AG09319 (cell line): ENCODE results near the gene HDAC7.

Experiments used
- DNase-seq: peaks from one replicate; pipeline ENCODE4 v3.0.0-alpha.2; 2010; ENCODE audit warnings: low read depth; ENCODE audit errors: extremely low read depth
- TF ChIP-seq, protein P1 (sequence below): IDR thresholded peaks from 2 replicates; pipeline ENCODE4 v1.5.1; 2011; ENCODE audit warnings: low read depth, mild to moderate bottlenecking, inconsistent platforms, low read length, moderate library complexity

Gene HDAC7

DNA sequence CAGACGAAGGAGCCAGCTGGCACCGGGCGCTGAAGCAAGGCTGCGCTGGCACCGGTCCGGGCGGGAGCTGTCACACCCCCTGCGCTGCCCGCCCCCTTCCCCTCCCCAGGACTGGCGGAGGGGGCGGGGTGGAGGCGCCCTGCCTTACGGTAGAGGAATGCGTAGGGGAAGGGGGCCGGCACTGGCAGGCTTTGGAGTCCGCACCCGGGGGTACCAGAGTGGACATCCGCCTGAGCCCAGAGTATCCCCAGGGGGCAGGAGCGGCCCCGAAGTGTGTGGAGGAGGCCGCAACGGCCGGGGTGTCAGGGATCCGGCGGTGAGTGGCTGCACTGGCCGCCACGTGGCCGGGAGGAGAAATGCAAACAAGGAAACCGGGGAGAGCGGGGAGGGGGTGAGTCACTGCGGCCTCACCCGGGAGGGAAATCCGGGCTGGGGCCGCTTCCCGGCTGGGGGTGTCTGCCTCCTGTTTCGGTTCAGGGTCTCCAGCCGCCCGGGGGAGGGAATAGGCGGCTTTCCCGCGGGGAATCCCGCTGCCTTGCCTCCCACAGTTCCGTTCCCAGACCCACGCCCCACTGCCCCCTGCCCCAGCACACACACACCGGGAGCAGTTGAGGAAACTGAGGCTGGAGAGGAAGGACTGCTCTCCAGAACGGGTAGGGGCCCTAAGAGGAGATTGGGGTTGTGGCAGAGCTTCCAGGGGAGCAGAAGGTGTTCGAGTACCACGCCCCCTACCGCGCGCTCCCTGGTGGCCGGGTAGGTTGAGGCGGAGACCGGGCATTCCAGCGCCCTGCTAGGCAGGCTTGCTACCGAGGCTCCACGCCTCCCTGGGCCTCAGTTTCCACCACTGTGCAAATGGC lies 60.6 kb downstream of the HDAC7 start, which contains the start of gene RAPGEF3:
RAPGEF3 (minus strand) TSS at position 47 of the 857 bp plus-strand sequence. CDS start 324 bp downstream, outside the sequence.
- DNase-seq: no peak
- TF ChIP-seq, protein P1, sequence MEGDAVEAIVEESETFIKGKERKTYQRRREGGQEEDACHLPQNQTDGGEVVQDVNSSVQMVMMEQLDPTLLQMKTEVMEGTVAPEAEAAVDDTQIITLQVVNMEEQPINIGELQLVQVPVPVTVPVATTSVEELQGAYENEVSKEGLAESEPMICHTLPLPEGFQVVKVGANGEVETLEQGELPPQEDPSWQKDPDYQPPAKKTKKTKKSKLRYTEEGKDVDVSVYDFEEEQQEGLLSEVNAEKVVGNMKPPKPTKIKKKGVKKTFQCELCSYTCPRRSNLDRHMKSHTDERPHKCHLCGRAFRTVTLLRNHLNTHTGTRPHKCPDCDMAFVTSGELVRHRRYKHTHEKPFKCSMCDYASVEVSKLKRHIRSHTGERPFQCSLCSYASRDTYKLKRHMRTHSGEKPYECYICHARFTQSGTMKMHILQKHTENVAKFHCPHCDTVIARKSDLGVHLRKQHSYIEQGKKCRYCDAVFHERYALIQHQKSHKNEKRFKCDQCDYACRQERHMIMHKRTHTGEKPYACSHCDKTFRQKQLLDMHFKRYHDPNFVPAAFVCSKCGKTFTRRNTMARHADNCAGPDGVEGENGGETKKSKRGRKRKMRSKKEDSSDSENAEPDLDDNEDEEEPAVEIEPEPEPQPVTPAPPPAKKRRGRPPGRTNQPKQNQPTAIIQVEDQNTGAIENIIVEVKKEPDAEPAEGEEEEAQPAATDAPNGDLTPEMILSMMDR: peak; percentile 48

DNA sequence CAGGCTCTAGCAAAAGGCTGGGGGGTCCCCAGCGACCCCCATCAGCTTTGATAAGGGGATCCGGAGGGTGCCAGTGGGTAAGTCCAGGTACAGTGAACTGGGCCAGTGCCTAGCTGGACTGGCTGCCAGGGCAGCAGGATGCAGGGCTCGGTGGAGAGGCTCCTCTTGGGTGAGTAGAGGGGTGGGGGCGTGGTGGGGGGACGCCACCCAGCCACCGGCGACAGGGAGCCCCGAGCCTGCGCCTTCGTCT lies 61.2 kb downstream of the HDAC7 start:
- DNase-seq: no peak
- TF ChIP-seq, protein P1: no peak

DNA sequence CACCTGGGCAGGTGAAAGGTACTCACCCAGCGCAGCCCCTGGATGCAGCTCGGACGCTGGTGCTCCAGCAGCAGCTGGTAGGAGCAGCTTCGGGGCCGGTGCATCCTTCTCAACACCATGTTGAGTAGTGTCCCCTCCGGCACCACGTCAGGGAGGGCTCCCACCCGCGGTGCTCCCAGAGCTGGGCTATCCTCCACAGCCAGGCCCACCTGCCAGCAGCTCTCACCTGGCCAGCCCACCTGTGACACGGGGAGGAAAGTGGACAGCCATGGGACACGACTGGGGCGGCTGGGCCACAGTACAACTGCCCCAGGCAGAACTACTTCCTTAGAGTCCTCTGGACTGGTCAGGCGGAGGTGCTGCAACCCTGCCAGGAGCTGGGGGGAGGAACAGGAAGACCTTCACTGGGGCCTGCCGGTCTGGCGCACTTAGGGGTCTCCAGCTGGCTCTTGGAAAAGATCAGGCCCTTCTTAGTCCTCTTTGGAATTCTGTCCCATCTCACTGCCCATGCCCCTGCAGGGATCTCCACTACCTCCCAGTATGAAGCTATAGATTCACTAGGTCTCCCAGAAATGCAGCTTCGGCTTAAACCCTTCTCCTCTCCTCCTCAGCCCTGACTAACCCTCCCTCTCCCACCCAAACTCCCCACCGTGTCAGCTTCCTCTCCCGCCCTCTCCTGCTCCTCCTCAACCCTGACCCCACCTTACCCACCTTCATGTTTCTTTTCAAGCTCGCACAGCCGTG lies 61.7 kb downstream of the HDAC7 start:
- DNase-seq: no peak
- TF ChIP-seq, protein P1: no peak

DNA sequence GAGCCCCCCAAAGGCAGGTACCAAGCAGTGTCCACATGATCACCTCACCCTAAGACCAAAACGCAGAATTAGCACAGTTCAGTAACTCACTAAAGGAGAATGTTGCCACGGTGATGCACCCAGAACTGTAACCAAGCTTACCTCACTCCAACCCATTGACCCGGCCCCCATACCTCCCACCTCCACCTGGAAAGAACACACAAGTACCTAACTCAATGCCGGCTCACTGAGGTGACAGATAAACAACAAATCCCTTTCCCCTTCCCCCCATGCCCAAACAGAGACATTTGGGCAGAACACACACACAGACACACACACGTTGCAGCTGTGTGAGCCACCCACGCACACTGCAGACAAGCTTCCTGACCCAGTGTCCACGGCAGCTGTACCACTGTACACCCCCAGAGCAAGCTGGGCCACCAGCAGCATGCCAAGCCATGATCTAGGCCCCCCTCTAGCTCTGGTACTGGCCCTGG lies 62.3 kb downstream of the HDAC7 start:
- TF ChIP-seq, protein P1: no peak
- no peak for DNase-seq

DNA sequence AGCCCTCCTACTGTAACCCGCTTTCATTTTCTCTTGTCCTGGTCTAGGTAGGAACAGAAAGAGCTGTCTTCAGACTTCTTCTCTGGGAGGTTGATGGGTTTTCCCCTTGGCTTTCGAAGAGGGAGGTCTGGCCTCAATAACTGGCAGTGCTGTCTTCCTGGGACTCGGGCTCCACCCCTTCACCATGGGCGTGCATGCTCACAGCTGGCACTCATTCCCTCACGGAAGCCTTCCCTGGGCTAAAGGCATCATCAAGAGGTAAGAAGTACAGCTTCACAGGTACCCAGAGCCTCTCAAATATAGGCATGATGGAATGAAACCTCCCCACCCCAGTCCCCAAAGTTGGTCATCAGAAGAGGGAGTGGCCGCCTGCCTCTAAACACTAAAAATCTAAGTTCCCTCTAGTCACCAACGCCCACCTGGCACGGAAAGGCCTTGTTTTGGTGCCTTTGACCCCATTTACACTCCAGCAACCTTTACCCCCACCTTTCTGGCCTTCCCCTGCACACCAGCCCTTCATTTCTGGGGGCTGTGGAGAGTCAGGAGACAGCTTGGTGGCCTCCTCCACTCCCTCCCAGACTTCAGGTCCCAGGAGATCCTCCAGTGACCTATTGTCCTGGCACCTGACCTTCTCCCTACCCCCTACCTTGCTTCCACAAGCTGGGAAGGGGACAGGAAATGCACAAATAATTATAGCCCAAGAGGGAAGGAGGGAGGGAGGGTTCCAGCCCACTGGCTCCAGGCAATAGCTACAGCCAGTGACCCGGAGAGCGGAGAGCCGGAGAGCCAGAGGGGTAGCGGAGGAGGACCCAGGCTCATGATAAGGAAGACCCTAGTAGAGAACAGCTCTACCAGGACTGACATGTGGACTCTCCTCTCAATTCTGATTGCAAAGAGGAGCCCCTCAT lies 63.8 kb downstream of the HDAC7 start:
- TF ChIP-seq, protein P1: no peak
- DNase-seq: no peak

DNA sequence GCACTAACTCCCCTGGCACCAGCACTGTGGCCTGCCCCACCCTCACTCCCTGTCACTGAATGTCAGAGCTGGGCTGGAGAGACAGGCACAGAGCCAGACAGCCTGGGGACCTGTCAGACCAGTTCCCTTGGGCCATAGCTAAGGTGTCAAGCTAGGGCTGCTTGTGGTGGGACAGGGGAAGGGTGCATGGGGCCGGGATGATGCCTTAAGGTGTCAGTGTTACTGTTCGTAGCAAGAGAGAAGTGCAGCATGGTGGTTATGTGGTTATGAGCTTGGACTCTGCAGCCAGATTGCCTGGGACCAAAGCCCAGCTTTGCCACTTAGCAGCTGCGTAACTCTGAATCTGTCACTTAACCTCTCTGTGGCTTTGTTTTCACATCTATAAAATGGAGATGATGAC lies 64.8 kb downstream of the HDAC7 start:
- TF ChIP-seq, protein P1: no peak
- DNase-seq: no peak
